H1 (cell line): ENCODE data around the gene LOXHD1. TPM values are rescaled to one million over a fixed set of nuclear protein-coding genes. Genes with fewer than 3 reads are reported as not detected.
A peak's percentile ranks its signal among the peaks of the same experiment; 100 is the strongest.

Source experiments
- CTCF ChIA-PET: fragments of 300-600 bp; sonication (Branson Sonifier 250); formaldehyde crosslinking; loops from one replicate; lab custom pipeline; 2021; ENCODE audit not compliant: partially characterized antibody; lab: Charles Lee
- POLR2A ChIA-PET: fragments of 300-600 bp; sonication (Branson Sonifier 250); formaldehyde crosslinking; loops from one replicate; lab custom pipeline; 2021; ENCODE audit warnings: inconsistent platforms; ENCODE audit not compliant: partially characterized antibody; lab: Charles Lee
- DNase-seq, 2 experiments: peaks; one replicate each; pipeline versions ENCODE4 v3.0.0 to v3.0.0-alpha.2; 2010 to 2022; ENCODE audit warnings: low spot score in 2 of 2, low read depth in 1 of 2, mixed read lengths in 1 of 2
- FAIRE-seq: peaks from 2 replicates; lab custom pipeline; 2011; peaks lifted over from hg19 to GRCh38; lab: Jason Lieb, UNC
- H2AFZ ChIP-seq: 2 replicates; pipeline ENCODE4 v1.8.1; 2012; ENCODE audit warnings: low read length, inconsistent platforms
- H2AK5ac ChIP-seq: 2 replicates; pipeline ENCODE4 v1.6.1; 2013; ENCODE audit warnings: low read depth, low read length
- H2BK120ac ChIP-seq: replicated peaks from 2 replicates; pipeline ENCODE3; 2013; ENCODE audit warnings: low read depth, low read length, inconsistent platforms
- H2BK12ac ChIP-seq: 2 replicates; pipeline ENCODE4 v1.6.1; 2013; ENCODE audit warnings: low read depth, low read length
- H2BK15ac ChIP-seq: 2 replicates; pipeline ENCODE4 v1.6.1; 2013; ENCODE audit warnings: low read length
- H2BK20ac ChIP-seq: 2 replicates; pipeline ENCODE4 v1.6.1; 2013; ENCODE audit warnings: low read length
- H2BK5ac ChIP-seq: 2 replicates; pipeline ENCODE4 v1.6.1; 2013; ENCODE audit warnings: low read depth, low read length
- H3K14ac ChIP-seq: 2 replicates; pipeline ENCODE4 v1.6.1; 2013; ENCODE audit warnings: inconsistent platforms; ENCODE audit not compliant: insufficient read length
- H3K18ac ChIP-seq: 2 replicates; pipeline ENCODE4 v1.6.1; 2013; ENCODE audit warnings: low read length; ENCODE audit errors: extremely low read depth
- H3K23ac ChIP-seq: 2 replicates; pipeline ENCODE4 v1.6.1; 2013; ENCODE audit warnings: inconsistent platforms; ENCODE audit not compliant: insufficient read length
- H3K23me2 ChIP-seq: 2 replicates; pipeline ENCODE4 v1.6.1; 2013; ENCODE audit warnings: low read depth, low read length
- H3K27ac ChIP-seq: 2 replicates; pipeline ENCODE4 v1.6.1; 2011; ENCODE audit warnings: low read depth, low read length, inconsistent platforms
- H3K27me3 ChIP-seq, 4 experiments: replicated peaks in 1 of 4; 1 replicate in 1 of 4; 2 replicates in 3 of 4; pipeline versions ENCODE4 v1.6.1 to v1.8.1; 2011 to 2013; ENCODE audit warnings: low read length in 3 of 4, mild to moderate bottlenecking in 3 of 4, inconsistent platforms in 2 of 4, mixed read lengths in 2 of 4, moderate library complexity in 1 of 4; ENCODE audit not compliant: control insufficient read depth in 3 of 4, insufficient read depth in 3 of 4; ENCODE audit errors: extremely low read depth in 1 of 4
- H3K36me3 ChIP-seq, 4 experiments: 2 replicates each; pipeline versions ENCODE4 v1.6.1 to v1.8.1; 2011 to 2013; ENCODE audit warnings: mild to moderate bottlenecking in 4 of 4, low read length in 3 of 4, moderate library complexity in 2 of 4, control low read depth in 1 of 4, inconsistent platforms in 1 of 4; ENCODE audit not compliant: insufficient read depth in 4 of 4, control insufficient read depth in 2 of 4
- H3K4ac ChIP-seq: replicated peaks from 2 replicates; pipeline ENCODE3; 2013; ENCODE audit warnings: low read length, low read depth, mixed read lengths, inconsistent platforms; ENCODE audit not compliant: insufficient read length
- H3K4me1 ChIP-seq, 4 experiments: replicated peaks in 1 of 4; 1 replicate in 1 of 4; 2 replicates in 3 of 4; pipeline versions ENCODE4 v1.6.1 to v1.8.1; 2011 to 2013; ENCODE audit warnings: low read length in 3 of 4, inconsistent platforms in 2 of 4, mixed read lengths in 1 of 4; ENCODE audit not compliant: insufficient read depth in 4 of 4, control insufficient read depth in 3 of 4
- H3K4me2 ChIP-seq, 2 experiments: 2 replicates each; pipeline versions ENCODE4 v1.6.1 to v1.8.1; 2011 to 2013; ENCODE audit warnings: low read depth in 2 of 2, low read length in 2 of 2, control low read depth in 1 of 2, inconsistent platforms in 1 of 2, mild to moderate bottlenecking in 1 of 2; ENCODE audit not compliant: insufficient read depth in 1 of 2
- H3K4me3 ChIP-seq, 4 experiments: fragments of 200-600, 300-600 bp in 1 of 4; sonication (generic), shearing (Covaris generic), sonication (Bioruptor Twin) in 1 of 4; 2 replicates each; pipeline versions ENCODE4 v1.5.1 to v1.8.1; 2011 to 2016; ENCODE audit warnings: low read length in 4 of 4, low read depth in 3 of 4, control low read depth in 2 of 4, inconsistent platforms in 2 of 4, mild to moderate bottlenecking in 2 of 4, mixed read lengths in 1 of 4, moderate library complexity in 1 of 4; ENCODE audit not compliant: insufficient read depth in 2 of 4; ENCODE audit errors: extremely low read depth in 1 of 4
- H3K56ac ChIP-seq: replicated peaks from 2 replicates; pipeline ENCODE3; 2013; ENCODE audit warnings: low read depth, mild to moderate bottlenecking, mixed read lengths, low read length, inconsistent platforms; ENCODE audit not compliant: insufficient read length
- H3K79me1 ChIP-seq: 2 replicates; pipeline ENCODE4 v1.6.1; 2013; ENCODE audit warnings: low read depth, low read length, control low read depth
- H3K79me2 ChIP-seq, 2 experiments: 2 replicates each; pipeline versions ENCODE4 v1.6.1 to v1.8.1; 2012 to 2013; ENCODE audit warnings: low read length in 2 of 2, mild to moderate bottlenecking in 2 of 2, inconsistent platforms in 1 of 2; ENCODE audit not compliant: insufficient read depth in 2 of 2, control insufficient read depth in 1 of 2
- H3K9ac ChIP-seq, 4 experiments: replicated peaks in 1 of 4; 1 replicate in 1 of 4; 2 replicates in 3 of 4; pipeline versions ENCODE4 v1.6.1 to v1.8.1; 2011 to 2013; ENCODE audit warnings: low read depth in 3 of 4, low read length in 3 of 4, control low read depth in 2 of 4, mild to moderate bottlenecking in 2 of 4, moderate library complexity in 2 of 4, inconsistent platforms in 1 of 4; ENCODE audit errors: extremely low read depth in 1 of 4
- H3K9me3 ChIP-seq, 2 experiments: 2 replicates each; pipeline versions ENCODE4 v1.6.1 to v1.8.1; 2012 to 2013; ENCODE audit warnings: mild to moderate bottlenecking in 2 of 2, moderate library complexity in 2 of 2, control low read depth in 1 of 2, inconsistent platforms in 1 of 2, low read depth in 1 of 2, low read length in 1 of 2, mixed read lengths in 1 of 2; ENCODE audit not compliant: insufficient read depth in 2 of 2
- H4K20me1 ChIP-seq, 2 experiments: replicated peaks in 1 of 2; 2 replicates each; pipeline versions ENCODE3 to v1.8.1; 2011 to 2013; ENCODE audit warnings: inconsistent platforms in 2 of 2, low read length in 2 of 2, mild to moderate bottlenecking in 1 of 2; ENCODE audit not compliant: insufficient read depth in 2 of 2, control insufficient read depth in 1 of 2
- H4K5ac ChIP-seq: 2 replicates; pipeline ENCODE4 v1.6.1; 2013; ENCODE audit warnings: low read length, low read depth, mixed read lengths, inconsistent platforms; ENCODE audit not compliant: insufficient read length
- H4K8ac ChIP-seq: 2 replicates; pipeline ENCODE4 v1.8.0; 2013; ENCODE audit warnings: mild to moderate bottlenecking, moderate library complexity, low read length, inconsistent platforms; ENCODE audit not compliant: insufficient read depth; ENCODE audit errors: extremely low read depth
- H4K91ac ChIP-seq: replicated peaks from 2 replicates; pipeline ENCODE3; 2013; ENCODE audit warnings: low read length, mixed read lengths, inconsistent platforms; ENCODE audit not compliant: insufficient read length
- ATF3 ChIP-seq: IDR thresholded peaks from 2 replicates; pipeline ENCODE4 v1.6.1; 2011; ENCODE audit warnings: low read depth, mild to moderate bottlenecking, low read length; ENCODE audit not compliant: insufficient read depth
- CTBP2 ChIP-seq: IDR thresholded peaks from 2 replicates; pipeline ENCODE4 v1.7.0; 2011; ENCODE audit warnings: borderline replicate concordance, mild to moderate bottlenecking, moderate library complexity, mixed read lengths, low read length; ENCODE audit not compliant: insufficient read depth, insufficient read length
- GABPA ChIP-seq: IDR thresholded peaks from 2 replicates; pipeline ENCODE4 v1.6.1; 2011; ENCODE audit warnings: mild to moderate bottlenecking, low read length, moderate library complexity, borderline replicate concordance; ENCODE audit not compliant: insufficient read depth
- PHF8 ChIP-seq: fragments of 200-600 bp; sonication (generic); conservative IDR thresholded peaks from 2 replicates; pipeline ENCODE4 v1.7.1; 2012; ENCODE audit warnings: low read depth, mild to moderate bottlenecking, inconsistent platforms, low read length, moderate library complexity
- SP4 ChIP-seq: IDR thresholded peaks from 2 replicates; pipeline ENCODE4 v1.6.1; 2012; ENCODE audit warnings: low read length, inconsistent platforms
- SUZ12 ChIP-seq: fragments of 200-600 bp; sonication (generic); IDR thresholded peaks from 2 replicates; pipeline ENCODE4 v1.6.1; 2012; ENCODE audit warnings: mild to moderate bottlenecking, inconsistent platforms, low read length, moderate library complexity, mixed read lengths
- WGBS, 2 experiments: shearing (Covaris generic) in 1 of 2; methylation state at CpG; one replicate each; pipeline versions ENCODE4 v1.1.6 to v1.1.7; 2013 to 2015; ENCODE audit warnings: low lambda C conversion rate in 2 of 2, mixed read lengths in 2 of 2, inconsistent platforms in 1 of 2, low coverage in 1 of 2, missing lambda C conversion rate in 1 of 2; ENCODE audit not compliant: insufficient replicate concordance in 2 of 2, insufficient coverage in 1 of 2, insufficient read length in 1 of 2; ENCODE audit errors: extremely low coverage in 1 of 2, missing lambda C conversion rate in 1 of 2; 5-methylcytosine and 5-hydroxymethylcytosine counted together
- polyA plus RNA-seq, 7 experiments: library from polyadenylated mRNA; depleted of rRNA in 3 of 7; stranded (reverse) in 5 of 7; unstranded in 2 of 7; fragments of >200 nt in 5 of 7; fragments of 200-250 nt in 2 of 7; gene quantifications; 1 replicate in 5 of 7; 2 replicates in 1 of 7; 4 replicates in 1 of 7; pipeline versions ENCODE4 v1.2.1 to v1.2.3, GENCODE V29; 2011 to 2013; ENCODE audit warnings: missing spikeins in 2 of 7, mixed read lengths in 2 of 7
- total RNA-seq: library from RNA; stranded (reverse); fragmentation: NEBNext Ultra II Directional; extraction: Animal tissue kit (Norgen Biotek cat#: 25700); gene quantifications from 2 replicates; pipeline ENCODE4 v1.2.1, GENCODE V29; 2021

The LOXHD1 gene
- total and polyA plus RNA-seq, 2 of the 8 experiments (the other 6 are each of a cell fraction or from before 2014, with no cell fraction given): 0.02 TPM; not detected in 1

- H3K9ac ChIP-seq: no peak overlapping the region
- no peak overlapping the region for H2AK5ac ChIP-seq
- FAIRE-seq: no peak
- no peaks in the 10 kb centered on the region; a peak in 1 of 7 replicates for H3K27me3 ChIP-seq
- no peak overlapping the region for H4K5ac ChIP-seq
- H2BK20ac ChIP-seq: no peak overlapping the region
- H3K18ac ChIP-seq: no peak overlapping the region
- no peak overlapping the region for H3K27ac ChIP-seq
- H4K8ac ChIP-seq: no peak overlapping the region
- no peak overlapping the region for H2BK15ac ChIP-seq
- peaks cover 0 to 4% (median under 1%) of the 10 kb centered on the region in 4 experiments; a peak in 4 of 7 replicates for H3K4me1 ChIP-seq
- no peaks in the 10 kb centered on the region; the same call in 1 of the 2 replicates for H3K79me1 ChIP-seq
- no peak overlapping the region for H3K4me2 ChIP-seq
- H3K23ac ChIP-seq: no peak overlapping the region
- H3K14ac ChIP-seq: no peak overlapping the region
- H3K4ac ChIP-seq: no peak overlapping the region
- H2BK5ac ChIP-seq: no peak overlapping the region
- H3K36me3 ChIP-seq: no peaks in the 10 kb centered on the region
- 0 out of 2 replicates have a peak overlapping the region, but pooled peaks have one; percentile 6 for H2AFZ ChIP-seq
- WGBS, 2 experiments: 76% methylated on average over 9 of the region's 11 CpGs; no CpG with 5 or more reads in 1 of the 2 experiments
- no peaks in the 10 kb centered on the region for H4K20me1 ChIP-seq
- ChIA-PET POLR2A (interaction anchor here (0.8 kb wide), 1 partner anchor 249 kb away, joined by 3 read pairs; the partner anchor contains the start of genes KATNAL2 and PIAS2), CTCF (interaction anchor here (0.9 to 2.6 kb wide), 4 partner anchors 8 to 89 kb away, joined by 3 to 24 read pairs (median 4); partner anchors contain the start of genes LOXHD1 and ST8SIA5)
- H2BK120ac ChIP-seq: no peak overlapping the region
- no peak overlapping the region for H4K91ac ChIP-seq
- no peak for DNase-seq
- no peak for TF ChIP-seq PHF8
- no peak for TF ChIP-seq ATF3
- no peak for TF ChIP-seq SUZ12
- no peak for TF ChIP-seq GABPA
- no peak for TF ChIP-seq CTBP2
- no peak for TF ChIP-seq SP4
- H3K79me2 ChIP-seq: no peaks in the 10 kb centered on the region
- peaks cover 3 to 5% of the 10 kb centered on the region in 2 experiments; a peak in 2 of 4 replicates for H3K9me3 ChIP-seq
- H2BK12ac ChIP-seq: no peak overlapping the region
- 0 out of 2 replicates have a peak, but pooled peaks cover 2% of the 10 kb centered on the region for H3K23me2 ChIP-seq
- no peak overlapping the region for H3K56ac ChIP-seq
- no peak overlapping the region for H3K4me3 ChIP-seq
These were observed 11.1 kb upstream of the LOXHD1 start for GRCh38 chr18:46668135-46668534.
